ENCODE data around the gene FMN1.

The FMN1 gene

GRCh38 chr15:33157371-33158037, 37.0 kb downstream of the FMN1 start:
- DNase-seq (ENCODE audit: low read depth), result no peak

DNA sequence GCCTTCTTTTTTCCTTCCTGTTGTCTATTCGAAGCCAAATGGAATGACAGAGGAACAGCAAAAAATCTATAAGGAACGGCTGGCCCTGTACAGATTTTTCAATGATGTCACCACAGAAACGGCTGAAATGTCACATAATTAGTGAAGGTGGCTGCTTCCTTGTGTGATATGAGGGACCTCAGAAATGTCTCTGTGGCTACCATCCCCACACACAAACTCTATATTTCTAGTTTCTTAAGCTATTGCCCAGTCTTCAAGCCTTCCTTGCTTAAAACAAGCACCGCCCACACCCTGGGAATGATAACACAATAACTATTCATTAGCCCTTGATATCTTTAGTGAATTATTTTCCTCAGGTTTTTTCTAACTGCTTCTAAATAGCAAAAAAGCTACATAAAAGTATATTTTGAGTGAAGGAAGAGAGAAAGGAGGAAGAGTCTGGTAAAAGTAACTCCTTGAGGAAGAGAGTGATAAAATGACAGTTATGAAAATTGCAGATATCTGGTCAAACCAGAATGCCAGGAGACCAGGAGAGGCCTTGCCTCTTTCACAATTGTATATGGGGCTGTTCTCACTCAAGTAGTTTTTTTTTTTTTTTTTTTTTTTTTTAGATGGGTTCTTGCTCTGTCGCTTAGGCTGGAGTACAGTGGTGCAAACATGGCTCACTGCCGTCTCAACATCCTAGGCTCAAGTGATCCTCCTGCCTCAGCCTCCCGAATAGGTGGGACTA, 38.7 kb downstream of the FMN1 start:
- DNase-seq (ENCODE audit: low read depth), result no peak

DNA sequence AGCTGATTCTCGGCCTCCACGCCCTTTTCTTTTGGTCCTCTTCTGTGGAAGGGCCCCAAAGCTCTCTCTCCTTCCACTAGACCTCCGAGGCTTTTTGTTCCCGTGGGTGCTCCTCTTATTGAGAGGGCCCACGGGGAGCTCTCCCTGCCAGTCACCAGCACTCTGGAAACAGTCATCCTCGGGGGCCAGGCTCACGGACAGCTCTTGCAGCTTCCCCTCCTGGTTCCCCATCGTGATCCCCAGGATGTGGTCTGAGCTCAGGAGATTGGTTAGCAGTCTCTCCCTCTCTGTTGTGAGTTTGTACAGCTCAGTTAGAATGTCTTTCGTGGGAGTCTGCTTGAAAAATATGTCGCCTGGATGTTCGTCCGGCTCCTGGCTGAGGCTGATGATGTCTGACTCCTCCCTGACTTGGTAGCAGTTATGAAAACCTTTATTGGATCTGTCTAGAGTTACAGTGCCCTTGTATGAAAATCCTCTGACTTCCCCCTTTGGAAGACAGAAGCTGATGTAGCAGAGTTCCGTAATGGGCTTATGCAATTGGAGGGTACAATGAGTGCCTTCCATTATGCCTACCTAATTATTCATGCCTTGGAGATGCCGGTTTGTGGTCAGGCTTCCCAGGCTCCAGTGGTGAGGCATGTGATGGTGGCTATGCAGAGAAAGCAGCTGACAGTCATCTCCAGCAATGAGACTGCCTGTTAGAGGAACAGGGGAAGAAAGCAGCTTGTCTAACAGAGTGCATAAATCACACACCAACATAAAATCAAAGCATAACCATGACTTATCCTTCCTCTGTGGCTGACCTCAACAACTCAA, 40.0 kb downstream of the FMN1 start:
- DNase-seq (ENCODE audit: low read depth), result peak; percentile 58

GRCh38 chr15:33153548-33153947, 41.0 kb downstream of the FMN1 start:
- DNase-seq (ENCODE audit: low read depth), result no peak

- peak; percentile 24 for DNase-seq (ENCODE audit: low read depth)
Measured at GRCh38 chr15:33152502-33153109, 41.9 kb downstream of the FMN1 start.

GRCh38 chr15:33150971-33151370, 43.5 kb downstream of the FMN1 start:
- no peak for DNase-seq (ENCODE audit: low read depth)

DNA sequence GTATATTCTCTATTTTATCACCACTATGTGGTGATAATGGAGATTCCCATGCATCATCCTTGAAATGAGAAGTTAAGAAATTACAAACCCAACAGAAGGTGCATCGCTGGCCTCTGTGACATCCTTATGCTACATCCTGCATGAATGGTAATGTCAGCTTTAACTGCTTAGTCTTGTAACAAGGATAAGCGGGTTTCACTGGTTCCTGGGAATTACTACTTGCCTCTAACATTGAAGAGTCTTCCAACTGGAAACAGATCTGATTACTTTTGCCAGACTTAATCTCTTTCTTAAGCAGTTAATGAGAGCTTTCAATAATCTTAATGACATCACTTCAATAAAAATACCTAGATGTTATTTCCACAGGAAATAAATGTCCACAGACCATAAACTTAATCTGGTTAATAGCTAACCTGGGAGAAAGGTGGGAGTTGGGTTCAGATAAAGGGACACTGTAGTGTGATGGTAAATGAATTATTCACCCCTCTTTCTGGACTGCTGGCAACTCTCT, 44.0 kb downstream of the FMN1 start:
- no peak for DNase-seq (ENCODE audit: low read depth)

- DNase-seq (ENCODE audit: low read depth), result peak; percentile 38
Measured at GRCh38 chr15:33149919-33150318, 44.6 kb downstream of the FMN1 start.

DNA sequence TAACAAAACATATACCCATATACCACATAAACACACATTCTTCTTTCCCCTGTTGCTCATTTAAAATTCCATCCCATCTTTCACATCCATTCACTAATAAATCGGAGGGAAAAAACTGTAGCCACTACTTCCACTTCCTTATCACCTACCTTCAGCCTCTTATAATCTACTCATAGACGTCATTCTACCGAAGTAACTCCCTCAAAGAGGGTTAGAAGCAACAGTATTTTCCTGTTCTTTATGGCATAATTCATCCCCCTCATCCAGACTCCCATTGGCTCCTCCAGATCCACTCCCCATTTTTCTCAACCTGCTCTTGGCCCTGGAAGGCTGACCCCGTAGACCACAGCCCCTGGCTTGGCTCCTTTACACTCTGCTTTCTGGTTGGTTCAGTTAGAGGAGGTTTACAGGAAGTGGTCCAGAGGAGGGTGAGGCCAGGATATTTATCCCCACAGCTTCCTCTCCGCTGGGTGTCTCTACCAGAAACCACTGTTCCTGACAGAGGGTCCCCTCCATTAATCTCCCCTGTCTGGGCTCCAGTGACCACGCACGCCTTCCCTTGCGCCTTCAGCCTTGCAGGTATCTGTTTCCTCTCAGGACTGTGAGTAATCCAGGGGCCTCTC, 46.3 kb downstream of the FMN1 start:
- DNase-seq (ENCODE audit: low read depth), result no peak

- DNase-seq (ENCODE audit: low read depth), result no peak
Measured at GRCh38 chr15:33146051-33146450, 48.5 kb downstream of the FMN1 start.

GRCh38 chr15:33145447-33145846, 49.1 kb downstream of the FMN1 start:
- DNase-seq (ENCODE audit: low read depth), result no peak

GRCh38 chr15:33142708-33143107, 51.8 kb downstream of the FMN1 start:
- DNase-seq (ENCODE audit: low read depth), result no peak

DNA sequence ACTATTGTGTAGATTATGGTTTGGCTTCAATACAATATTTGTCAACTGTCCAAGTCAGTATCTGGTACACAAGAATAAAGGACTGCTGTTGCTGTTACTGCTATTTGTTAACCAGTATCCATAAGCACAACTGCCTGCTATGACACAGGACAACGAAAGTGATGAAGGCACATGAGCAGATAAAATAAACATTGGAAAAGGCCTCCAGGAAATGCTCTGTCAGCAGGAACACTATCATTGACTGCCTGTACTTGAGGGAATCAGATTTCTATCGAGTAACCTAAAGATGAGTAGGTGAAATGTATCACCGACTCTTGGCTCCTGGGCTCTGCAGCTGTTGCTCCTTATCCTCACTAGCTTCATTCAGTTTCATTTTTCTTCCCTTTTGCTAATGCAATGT, 56.5 kb downstream of the FMN1 start:
- DNase-seq (ENCODE audit: low read depth), result no peak

- no peak for DNase-seq (ENCODE audit: low read depth)
Measured at GRCh38 chr15:33137101-33137500, 57.4 kb downstream of the FMN1 start.

DNA sequence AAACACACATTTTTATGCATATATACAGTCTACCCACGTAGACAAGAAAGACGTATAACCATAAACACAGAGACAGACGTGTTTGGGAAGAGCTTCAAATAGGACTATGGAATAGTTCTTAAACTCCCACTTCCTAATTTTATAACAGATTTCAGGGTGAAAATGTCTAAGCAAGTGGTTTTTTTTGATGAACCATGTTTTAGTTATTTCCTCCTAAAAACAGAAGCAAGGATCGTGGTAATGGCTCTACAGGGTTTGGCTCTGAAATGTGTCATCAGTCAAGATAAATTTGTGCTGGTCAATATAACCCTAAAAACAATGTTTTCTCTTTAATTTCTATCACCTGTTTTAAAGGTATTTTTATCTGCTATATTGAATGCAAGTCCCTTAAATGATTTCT, 58.2 kb downstream of the FMN1 start:
- DNase-seq (ENCODE audit: low read depth), result no peak

DNA sequence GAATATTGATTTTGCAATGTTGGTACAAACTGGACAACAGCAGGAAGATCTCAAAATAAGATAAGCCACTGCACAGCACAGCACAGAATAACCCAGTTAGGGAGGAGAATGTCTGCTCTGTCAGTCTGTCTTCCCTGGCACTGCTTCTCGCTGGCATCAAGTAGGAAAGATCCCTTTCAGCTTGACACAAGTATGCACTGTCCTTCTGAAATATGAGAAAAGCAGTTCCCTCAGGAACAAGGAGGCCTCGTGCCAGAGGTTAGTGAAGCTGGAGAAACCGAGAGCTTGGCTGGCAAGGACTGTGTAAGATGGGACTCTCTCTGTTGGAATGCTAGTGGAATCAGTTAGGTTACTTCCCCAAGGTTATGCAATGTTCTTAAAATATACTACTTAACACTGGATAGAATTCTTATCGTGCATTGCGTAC, 59.1 kb downstream of the FMN1 start:
- DNase-seq (ENCODE audit: low read depth), result peak; percentile 22

DNA sequence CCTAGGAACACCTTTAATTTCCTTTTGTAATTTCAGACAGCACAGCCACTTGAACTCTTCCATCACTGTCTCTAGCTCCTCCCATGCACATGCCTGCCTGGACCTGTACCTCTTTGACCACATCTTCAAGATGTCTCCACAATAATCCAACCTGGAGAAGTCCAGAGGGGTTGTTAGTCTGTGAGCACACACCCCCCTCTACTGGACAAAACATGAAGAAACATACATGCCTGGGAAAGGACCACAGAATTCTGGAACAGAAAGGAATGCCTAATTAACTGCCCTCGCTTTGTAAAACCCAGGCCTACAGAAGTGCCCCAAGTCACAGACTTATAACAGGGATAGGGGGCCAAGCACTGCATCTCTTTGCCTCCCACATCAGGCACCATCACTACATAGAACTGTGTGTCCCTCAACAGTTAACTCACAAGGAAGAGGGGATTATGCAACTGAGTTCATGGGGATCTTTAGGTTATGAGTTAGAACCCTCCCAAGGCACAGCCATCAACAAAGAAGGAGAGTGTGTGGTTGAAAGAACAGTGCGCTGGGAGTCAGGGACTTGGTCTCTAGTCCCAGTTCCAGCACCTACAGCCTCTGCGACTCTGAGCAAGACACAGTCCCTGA, 61.7 kb downstream of the FMN1 start:
- peak; percentile 65 for DNase-seq (ENCODE audit: low read depth)

DNA sequence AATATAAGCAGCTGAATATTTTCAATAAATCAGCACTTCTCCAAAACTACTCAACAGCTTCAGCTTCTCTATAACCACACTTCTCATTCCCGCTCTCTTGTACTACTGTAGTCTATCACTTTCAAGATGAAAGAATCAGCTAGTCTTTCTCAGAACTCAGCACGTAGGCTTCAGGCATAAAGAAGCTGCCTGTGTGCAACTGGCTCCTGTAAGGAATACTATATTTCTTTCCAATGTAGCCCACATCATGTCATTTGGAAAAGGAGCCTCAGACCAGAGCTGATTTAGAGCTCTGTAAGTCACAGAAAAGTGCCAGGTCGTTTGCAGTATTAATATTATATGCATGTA, 62.3 kb downstream of the FMN1 start:
- no peak for DNase-seq (ENCODE audit: low read depth)

DNA sequence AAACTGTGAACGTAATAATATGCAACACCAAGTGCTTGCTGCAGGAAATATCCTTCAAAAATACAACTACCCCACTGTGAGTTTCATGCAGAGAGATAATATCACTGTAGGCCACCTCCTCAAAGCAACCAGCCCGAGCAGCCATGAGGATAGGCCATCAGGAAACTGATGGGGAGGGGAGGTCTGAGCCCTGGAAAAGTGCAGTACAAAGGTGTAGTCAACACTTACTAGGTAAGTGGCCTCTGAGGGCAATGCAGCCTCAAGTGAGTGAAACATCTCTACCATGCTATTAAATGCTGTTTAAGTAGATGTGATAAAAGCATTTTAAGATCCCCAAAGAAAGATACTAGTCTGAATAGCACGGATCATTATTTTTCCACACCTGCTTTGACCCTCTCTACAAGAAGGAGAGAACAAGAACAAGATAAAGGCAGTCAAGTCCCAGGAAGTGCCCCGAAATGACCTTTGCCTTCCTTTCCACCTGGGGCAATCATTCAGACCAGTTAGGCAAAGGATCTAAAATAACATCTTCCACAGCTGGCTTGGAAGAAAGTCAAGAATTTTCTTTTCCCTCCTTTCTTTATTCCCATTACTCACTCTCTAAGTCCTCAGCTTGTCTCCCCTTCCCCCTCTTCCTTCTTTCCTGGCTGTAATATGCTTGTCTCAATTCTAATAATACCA, 62.8 kb downstream of the FMN1 start:
- DNase-seq (ENCODE audit: low read depth), result peak; percentile 40

DNA sequence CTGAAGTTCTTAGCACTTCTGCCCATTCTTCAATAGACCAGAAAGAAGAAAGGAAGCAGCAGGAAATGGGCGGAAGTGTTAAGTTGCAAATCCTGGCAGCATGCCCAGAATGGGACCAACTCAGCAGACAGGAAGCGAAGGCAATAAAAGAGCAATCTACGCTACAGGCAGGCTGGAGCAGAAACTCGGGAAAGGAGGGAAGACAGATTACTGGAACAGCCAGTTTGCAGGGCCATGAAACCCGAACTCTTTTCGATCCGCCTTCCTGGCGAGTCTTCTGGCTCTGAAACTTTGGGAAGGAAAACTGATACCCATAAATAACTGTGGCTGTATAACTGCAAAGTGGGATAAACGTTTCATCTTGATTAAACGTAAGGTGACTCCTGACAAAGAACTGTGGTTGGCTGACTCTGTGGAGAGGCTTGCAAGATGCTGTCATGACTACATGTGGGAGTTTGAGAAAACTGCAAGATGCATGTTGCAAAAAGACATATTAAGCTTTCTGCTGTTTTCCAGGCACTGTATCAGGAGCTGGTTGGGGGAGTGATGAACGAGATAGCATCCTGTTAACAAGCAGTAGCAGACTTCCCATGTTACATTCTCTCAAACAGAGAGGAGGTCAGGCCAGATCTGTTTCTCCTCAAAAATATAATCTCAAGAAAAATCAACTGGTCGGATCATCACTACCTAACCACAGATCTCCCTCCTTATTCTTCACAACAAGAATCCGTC, 67.8 kb downstream of the FMN1 start:
- peak; percentile 92 for DNase-seq (ENCODE audit: low read depth)
